Measurements from ENCODE around the gene ABI1. TPM values are rescaled to one million over a fixed set of nuclear protein-coding genes. Genes with fewer than 3 reads are reported as not detected.
A peak's percentile ranks its signal among the peaks of the same experiment; 100 is the strongest.

ABI1 gene
- total RNA-seq, 6 experiments from 2014 or later, result 13.4 to 25.3 (median 17.4) TPM

DNA sequence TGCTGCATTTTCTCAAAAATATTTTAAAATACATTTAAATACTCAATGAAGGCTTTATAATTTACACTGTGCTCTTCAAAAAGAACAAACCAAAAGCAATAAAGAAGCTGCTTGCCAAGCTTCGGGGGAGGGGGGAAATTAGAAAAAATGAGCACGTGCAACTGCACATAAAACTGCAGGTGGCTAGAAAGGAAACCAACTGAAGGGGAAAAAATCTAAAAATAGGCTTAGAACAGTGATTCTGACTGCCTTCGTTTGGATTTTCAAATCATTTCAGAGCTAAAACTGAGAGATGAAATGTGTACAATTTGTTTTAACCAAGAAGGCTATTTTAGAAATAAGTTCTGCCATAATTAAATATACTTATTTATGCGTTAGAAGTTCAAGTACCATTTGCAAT is 61.4 kb downstream of the ABI1 start:
- Histone ChIP-seq H3K9me3 (peaks cover 0 to 3% (median 0%) of the 10 kb centered on the region in 4 donors), H3K4me3 (no peak overlapping the region), H3K36me3 (no peaks in the 10 kb centered on the region), H3K27ac (no peak overlapping the region), H3K27me3 (no peaks in the 10 kb centered on the region), H3K4me1 (peaks cover 0 to 5% (median 0%) of the 10 kb centered on the region in 4 donors)
- ATAC-seq, result no peak
- WGBS (ENCODE audit: insufficient coverage, low coverage, low lambda C conversion rate, missing lambda C conversion rate), result 33% methylated on average over 4 of the region's 4 CpGs
- no peak for TF ChIP-seq CTCF (IDR thresholded peaks at IDR 0.05)
- TF ChIP-seq POLR2A (IDR thresholded peaks at IDR 0.05), result no peak
- intact Hi-C loops (cut with DNase I), result no loop called here
- no peak for DNase-seq

DNA sequence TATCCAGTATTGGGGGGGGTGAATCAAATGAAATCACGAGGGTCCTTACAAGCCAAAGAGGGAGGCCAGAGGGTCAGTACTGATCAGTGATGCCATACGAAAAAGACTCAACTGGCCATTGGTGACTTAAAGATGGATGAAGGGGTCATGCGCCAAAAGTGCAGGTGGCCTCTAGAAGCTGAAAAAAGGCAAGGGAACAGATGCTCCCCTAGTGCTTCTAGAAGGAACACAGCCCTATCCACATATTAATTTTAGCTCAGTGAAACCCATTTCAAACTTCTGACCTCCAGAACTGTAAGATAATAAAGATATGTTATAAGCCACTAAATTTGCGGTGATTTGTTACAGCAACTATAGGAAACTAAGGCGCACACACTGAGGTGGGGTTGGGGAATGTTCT is 62.5 kb downstream of the ABI1 start:
- H3K27me3 ChIP-seq, result no peaks in the 10 kb centered on the region
- peaks cover 0 to 3% (median 0%) of the 10 kb centered on the region in 4 donors for H3K9me3 ChIP-seq
- H3K4me3 ChIP-seq, result no peak overlapping the region
- H3K36me3 ChIP-seq, result no peaks in the 10 kb centered on the region
- WGBS (ENCODE audit: insufficient coverage, low coverage, low lambda C conversion rate, missing lambda C conversion rate), result 100% methylated on average over 5 of the region's 5 CpGs
- ATAC-seq (no peak), DNase-seq (no peak)
- TF ChIP-seq CTCF (IDR thresholded peaks at IDR 0.05), result no peak
- no peak for TF ChIP-seq POLR2A (IDR thresholded peaks at IDR 0.05)
- no peak overlapping the region for H3K27ac ChIP-seq
- intact Hi-C loops (cut with DNase I), result no loop called here
- peaks cover 0 to 5% (median 0%) of the 10 kb centered on the region in 4 donors for H3K4me1 ChIP-seq

GRCh38 chr10:26797340-26797739 is 63.4 kb downstream of the ABI1 start:
- H3K27ac ChIP-seq, result no peak overlapping the region
- WGBS (ENCODE audit: insufficient coverage, low coverage, low lambda C conversion rate, missing lambda C conversion rate), result 100% methylated on average over 2 of the region's 2 CpGs
- H3K4me1 ChIP-seq, result peaks cover 0 to 9% (median 0%) of the 10 kb centered on the region in 4 donors
- no peaks in the 10 kb centered on the region for H3K27me3 ChIP-seq
- peaks cover 0 to 3% (median 0%) of the 10 kb centered on the region in 4 donors for H3K9me3 ChIP-seq
- H3K4me3 ChIP-seq, result no peak overlapping the region
- intact Hi-C loops (cut with DNase I), result no loop called here
- ATAC-seq (no peak), DNase-seq (no peak)
- no peaks in the 10 kb centered on the region for H3K36me3 ChIP-seq
- TF ChIP-seq POLR2A (IDR thresholded peaks at IDR 0.05) (no peak), CTCF (IDR thresholded peaks at IDR 0.05) (no peak)

DNA sequence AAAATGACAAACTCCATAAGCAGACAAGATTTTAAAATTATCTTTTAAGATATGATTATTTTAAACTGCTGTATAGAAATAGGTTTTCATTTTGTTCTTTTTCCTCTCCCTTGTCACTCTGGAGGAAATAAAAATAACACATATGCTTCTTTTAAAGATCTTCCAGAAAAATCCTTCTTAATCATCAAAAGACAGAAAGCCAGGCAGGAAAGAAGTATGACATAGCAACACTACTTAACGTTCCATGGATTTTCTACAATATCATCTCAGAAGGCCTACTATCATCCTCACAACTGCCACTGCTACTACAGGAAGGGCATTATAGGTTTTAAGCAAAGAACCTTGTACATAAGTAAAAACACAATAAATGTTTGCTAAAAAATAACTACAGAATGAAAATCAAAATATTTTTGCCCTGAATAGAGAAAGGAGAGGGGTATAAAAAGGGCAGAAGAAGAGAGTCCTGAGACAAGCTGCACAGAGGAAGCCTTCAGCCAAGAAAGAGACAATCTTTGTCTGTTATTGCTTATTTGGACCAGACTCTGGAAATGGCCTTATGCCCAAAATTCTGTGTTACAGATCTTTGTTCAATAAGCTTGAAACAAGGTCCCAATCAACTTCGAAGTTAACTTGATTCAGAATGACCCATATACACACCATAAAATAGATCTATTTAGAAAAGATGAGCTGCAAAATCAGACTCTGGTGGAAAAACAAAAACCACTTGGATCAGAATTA is 67.8 kb downstream of the ABI1 start:
- no peak overlapping the region for H3K4me3 ChIP-seq
- TF ChIP-seq CTCF (IDR thresholded peaks at IDR 0.05) (no peak), POLR2A (IDR thresholded peaks at IDR 0.05) (no peak)
- DNase-seq, result no peak
- H3K4me1 ChIP-seq, result peaks cover 0 to 9% (median 2%) of the 10 kb centered on the region in 4 donors
- WGBS (ENCODE audit: insufficient coverage, low coverage, low lambda C conversion rate, missing lambda C conversion rate), result 27% methylated on average over 2 of the region's 2 CpGs
- H3K27ac ChIP-seq, result no peak overlapping the region
- peaks cover 0 to 3% (median 0%) of the 10 kb centered on the region in 4 donors for H3K9me3 ChIP-seq
- no peaks in the 10 kb centered on the region for H3K36me3 ChIP-seq
- ATAC-seq, result peak in 2 of 4 donors; percentile 30 to 43
- intact Hi-C loops (cut with DNase I), result no loop called here
- H3K27me3 ChIP-seq, result no peaks in the 10 kb centered on the region
